ENCODE measurements around the gene PDE1A. TPM values are rescaled to one million over a fixed set of nuclear protein-coding genes. Genes with fewer than 3 reads are reported as not detected.

Gene PDE1A
- total and polyA plus RNA-seq, 12 donors = 4.0 to 17.4 (median 5.8) TPM

GRCh38 chr2:182142062-182142461 lies 284.8 kb downstream of the PDE1A start:
- intact Hi-C loops (cut with DNase I) = no loop called here

GRCh38 chr2:182134201-182134600 lies 292.6 kb downstream of the PDE1A start:
- intact Hi-C loops (cut with DNase I) = no loop called here
- H3K4me3 ChIP-seq = no peak overlapping the region
- no peaks in the 10 kb centered on the region for H3K36me3 ChIP-seq (replicated peaks in 1 of 2)
- TF ChIP-seq CTCF (IDR thresholded peaks at IDR 0.05) = no peak
- TF ChIP-seq POLR2A (IDR thresholded peaks at IDR 0.05) = no peak
- H3K4me1 ChIP-seq (replicated peaks in 1 of 2) = no peaks in the 10 kb centered on the region
- H3K9me3 ChIP-seq (replicated peaks in 1 of 3) = no peaks in the 10 kb centered on the region
- H3K27ac ChIP-seq = no peak overlapping the region
- H3K27me3 ChIP-seq = no peaks in the 10 kb centered on the region
- DNase-seq = no peak
- WGBS, 4 donors = 43 to 54% (median 48%) methylated on average over 1 of the region's 1 CpG

More at GRCh38 chr2:182142062-182142461, 284.8 kb downstream of the PDE1A start:
- H3K4me1 ChIP-seq (replicated peaks in 1 of 2) = no peaks in the 10 kb centered on the region
- H3K4me3 ChIP-seq = no peak overlapping the region
- WGBS, 4 donors = 44 to 65% (median 58%) methylated on average over 6 of the region's 6 CpGs
- no peaks in the 10 kb centered on the region for H3K36me3 ChIP-seq (replicated peaks in 1 of 2)
- no peaks in the 10 kb centered on the region for H3K27me3 ChIP-seq
- DNase-seq = no peak
- H3K27ac ChIP-seq = no peak overlapping the region
- H3K9me3 ChIP-seq (replicated peaks in 1 of 3) = no peaks in the 10 kb centered on the region
- TF ChIP-seq CTCF (IDR thresholded peaks at IDR 0.05) (no peak), POLR2A (IDR thresholded peaks at IDR 0.05) (no peak)

GRCh38 chr2:182133195-182133891 lies 293.5 kb downstream of the PDE1A start:
- WGBS, 4 donors = 33 to 55% (median 44%) methylated on average over 1 of the region's 1 CpG
- TF ChIP-seq POLR2A (IDR thresholded peaks at IDR 0.05) = no peak
- TF ChIP-seq CTCF (IDR thresholded peaks at IDR 0.05) = no peak
- Histone ChIP-seq H3K9me3 (replicated peaks in 1 of 3) (no peaks in the 10 kb centered on the region), H3K27ac (no peak overlapping the region), H3K4me3 (no peak overlapping the region), H3K4me1 (replicated peaks in 1 of 2) (no peaks in the 10 kb centered on the region), H3K36me3 (replicated peaks in 1 of 2) (no peaks in the 10 kb centered on the region), H3K27me3 (no peaks in the 10 kb centered on the region)
- DNase-seq = no peak
- intact Hi-C loops (cut with DNase I) = no loop called here

GRCh38 chr2:182132605-182133004 lies 294.2 kb downstream of the PDE1A start:
- TF ChIP-seq CTCF (IDR thresholded peaks at IDR 0.05) (peak in 1 of 6 experiments; percentile 16), POLR2A (IDR thresholded peaks at IDR 0.05) (no peak)
- no peaks in the 10 kb centered on the region for H3K4me1 ChIP-seq (replicated peaks in 1 of 2)
- intact Hi-C loops (cut with DNase I) = no loop called here

More at GRCh38 chr2:182132605-182133004, 294.2 kb downstream of the PDE1A start:
- no peak overlapping the region for H3K27ac ChIP-seq
- H3K27me3 ChIP-seq = no peaks in the 10 kb centered on the region
- no peaks in the 10 kb centered on the region for H3K9me3 ChIP-seq (replicated peaks in 1 of 3)
- DNase-seq = no peak
- no peaks in the 10 kb centered on the region for H3K36me3 ChIP-seq (replicated peaks in 1 of 2)
- H3K4me3 ChIP-seq = no peak overlapping the region

Data from adrenal gland (tissue), 12 donors.